Osteoblast (primary cell): ENCODE measurements around the gene ZC3H13. TPM values are rescaled to one million over a fixed set of nuclear protein-coding genes. Genes with fewer than 3 reads are reported as not detected.

ENCODE experiments used
- DNase-seq: peaks from one replicate; pipeline ENCODE4 v3.0.0; 2011; ENCODE audit warnings: low spot score, mixed read lengths; ENCODE audit not compliant: insufficient read length; ENCODE audit errors: missing footprints
- H2AFZ ChIP-seq: 2 replicates; pipeline ENCODE4 v1.6.0; 2011; ENCODE audit warnings: mild to moderate bottlenecking, low read length
- H3K27ac ChIP-seq: 2 replicates; pipeline ENCODE4 v1.5.1; 2011; ENCODE audit warnings: mild to moderate bottlenecking, low read depth, low read length, moderate library complexity
- H3K27me3 ChIP-seq: 2 replicates; pipeline ENCODE4 v1.6.0; 2012; ENCODE audit warnings: mild to moderate bottlenecking, control low read depth, inconsistent platforms, low read length, moderate library complexity; ENCODE audit not compliant: insufficient read depth
- H3K36me3 ChIP-seq: 2 replicates; pipeline ENCODE4 v1.5.1; 2011; ENCODE audit warnings: mild to moderate bottlenecking, low read length, control low read depth, moderate library complexity; ENCODE audit not compliant: insufficient read depth
- H3K4me1 ChIP-seq: 2 replicates; pipeline ENCODE4 v1.5.1; 2011; ENCODE audit warnings: mild to moderate bottlenecking, low read length, control low read depth, moderate library complexity; ENCODE audit not compliant: insufficient read depth
- H3K4me2 ChIP-seq: 2 replicates; pipeline ENCODE4 v1.6.0; 2011; ENCODE audit warnings: mild to moderate bottlenecking, low read length; ENCODE audit not compliant: insufficient read depth
- H3K4me3 ChIP-seq: fragments of 200-600 bp; sonication (generic); 3 replicates; pipeline ENCODE4 v1.5.1; 2012; ENCODE audit warnings: mild to moderate bottlenecking, low read length, inconsistent platforms; ENCODE audit not compliant: insufficient read depth
- H3K79me2 ChIP-seq: 2 replicates; pipeline ENCODE4 v1.6.0; 2012; ENCODE audit warnings: mild to moderate bottlenecking, low read length, control low read depth, inconsistent platforms; ENCODE audit not compliant: insufficient read depth
- H3K9me3 ChIP-seq: 2 replicates; pipeline ENCODE4 v1.5.1; 2011; ENCODE audit warnings: low read depth, low read length, control low read depth
- H4K20me1 ChIP-seq: 2 replicates; pipeline ENCODE4 v1.6.0; 2012; ENCODE audit warnings: mild to moderate bottlenecking, low read length, control low read depth; ENCODE audit not compliant: insufficient read depth
- total RNA-seq: library from RNA; depleted of rRNA; stranded (reverse); fragments of >200 nt; gene quantifications from 2 replicates; pipeline ENCODE4 v1.2.3, GENCODE V29; 2012
- TF ChIP-seq, protein P1 (sequence below): IDR thresholded peaks from 2 replicates; pipeline ENCODE4 v1.5.1; 2011; ENCODE audit warnings: mild to moderate bottlenecking, low read depth, low read length, moderate library complexity; ENCODE audit errors: extremely low read depth

The ZC3H13 gene
- total RNA-seq, 1 donor = 19.5 TPM

DNA sequence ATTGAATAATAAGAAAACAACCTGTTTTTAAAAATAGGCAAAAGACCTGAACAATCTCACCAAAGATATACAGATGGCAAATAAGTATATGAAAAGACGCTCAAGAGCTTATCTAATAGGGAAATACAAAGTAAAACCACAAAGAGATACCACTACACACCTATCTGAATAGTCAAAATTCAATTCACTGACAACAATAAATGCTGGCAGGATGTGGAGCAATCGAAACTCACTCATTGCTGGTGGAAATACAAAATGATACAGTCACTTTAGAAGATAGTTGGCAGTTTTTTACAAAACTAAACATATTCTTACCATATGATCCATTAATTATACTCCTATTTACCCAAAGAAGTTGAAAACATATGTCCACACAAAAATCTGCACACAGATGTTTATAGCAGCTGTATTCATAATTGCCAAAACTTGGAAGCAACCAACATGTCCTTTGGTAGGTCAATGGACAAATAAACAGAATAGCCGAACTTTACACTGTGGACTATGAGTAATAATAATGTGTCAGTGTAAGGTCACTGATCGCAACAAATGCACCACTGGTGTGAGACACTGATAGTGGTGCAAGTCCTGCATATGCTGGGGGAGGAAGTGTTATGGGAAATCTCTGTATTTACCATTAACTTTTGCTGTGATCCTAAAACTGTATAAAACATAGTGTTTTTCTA, 20.8 kb downstream of the ZC3H13 start:
- TF ChIP-seq, protein P1, sequence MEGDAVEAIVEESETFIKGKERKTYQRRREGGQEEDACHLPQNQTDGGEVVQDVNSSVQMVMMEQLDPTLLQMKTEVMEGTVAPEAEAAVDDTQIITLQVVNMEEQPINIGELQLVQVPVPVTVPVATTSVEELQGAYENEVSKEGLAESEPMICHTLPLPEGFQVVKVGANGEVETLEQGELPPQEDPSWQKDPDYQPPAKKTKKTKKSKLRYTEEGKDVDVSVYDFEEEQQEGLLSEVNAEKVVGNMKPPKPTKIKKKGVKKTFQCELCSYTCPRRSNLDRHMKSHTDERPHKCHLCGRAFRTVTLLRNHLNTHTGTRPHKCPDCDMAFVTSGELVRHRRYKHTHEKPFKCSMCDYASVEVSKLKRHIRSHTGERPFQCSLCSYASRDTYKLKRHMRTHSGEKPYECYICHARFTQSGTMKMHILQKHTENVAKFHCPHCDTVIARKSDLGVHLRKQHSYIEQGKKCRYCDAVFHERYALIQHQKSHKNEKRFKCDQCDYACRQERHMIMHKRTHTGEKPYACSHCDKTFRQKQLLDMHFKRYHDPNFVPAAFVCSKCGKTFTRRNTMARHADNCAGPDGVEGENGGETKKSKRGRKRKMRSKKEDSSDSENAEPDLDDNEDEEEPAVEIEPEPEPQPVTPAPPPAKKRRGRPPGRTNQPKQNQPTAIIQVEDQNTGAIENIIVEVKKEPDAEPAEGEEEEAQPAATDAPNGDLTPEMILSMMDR = no peak
- no peak for DNase-seq
- peaks cover 66% of the 10 kb centered on the region for H3K79me2 ChIP-seq
- H4K20me1 ChIP-seq = peaks cover 2% of the 10 kb centered on the region
- H3K9me3 ChIP-seq = no peaks in the 10 kb centered on the region
- H2AFZ ChIP-seq = no peak overlapping the region
- H3K27me3 ChIP-seq = no peaks in the 10 kb centered on the region
- H3K4me2 ChIP-seq = no peak overlapping the region
- no peak overlapping the region for H3K27ac ChIP-seq
- peaks cover 13% of the 10 kb centered on the region for H3K36me3 ChIP-seq
- H3K4me3 ChIP-seq = no peak overlapping the region
- H3K4me1 ChIP-seq = no peaks in the 10 kb centered on the region

DNA sequence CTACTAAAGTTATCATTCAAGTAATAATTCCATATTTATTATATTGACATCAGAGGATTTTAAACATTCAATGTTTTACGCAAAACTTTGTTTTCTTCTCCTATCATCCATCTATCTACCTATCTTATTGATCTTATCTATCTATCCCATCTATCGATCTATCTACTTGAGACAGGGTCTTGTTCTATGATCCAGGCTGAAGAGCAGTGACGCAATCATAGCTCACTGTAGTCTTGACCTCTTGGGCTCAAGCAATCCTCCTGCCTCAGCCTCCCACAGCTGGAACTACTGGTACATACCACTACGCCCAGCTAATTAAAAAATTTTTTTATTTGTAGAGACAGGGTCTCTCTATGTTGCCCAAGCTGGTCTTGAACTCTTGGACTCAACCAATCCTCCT, 27.4 kb downstream of the ZC3H13 start:
- peaks cover 19% of the 10 kb centered on the region for H3K4me1 ChIP-seq
- H4K20me1 ChIP-seq = peaks cover 5% of the 10 kb centered on the region
- no peak for DNase-seq
- peaks cover 37% of the 10 kb centered on the region for H3K79me2 ChIP-seq
- no peak overlapping the region for H3K4me2 ChIP-seq
- no peak overlapping the region for H2AFZ ChIP-seq
- TF ChIP-seq, protein P1 = no peak
- H3K4me3 ChIP-seq = no peak overlapping the region
- no peaks in the 10 kb centered on the region for H3K27me3 ChIP-seq
- no peaks in the 10 kb centered on the region for H3K9me3 ChIP-seq
- H3K27ac ChIP-seq = no peak overlapping the region
- peaks cover 4% of the 10 kb centered on the region for H3K36me3 ChIP-seq

DNA sequence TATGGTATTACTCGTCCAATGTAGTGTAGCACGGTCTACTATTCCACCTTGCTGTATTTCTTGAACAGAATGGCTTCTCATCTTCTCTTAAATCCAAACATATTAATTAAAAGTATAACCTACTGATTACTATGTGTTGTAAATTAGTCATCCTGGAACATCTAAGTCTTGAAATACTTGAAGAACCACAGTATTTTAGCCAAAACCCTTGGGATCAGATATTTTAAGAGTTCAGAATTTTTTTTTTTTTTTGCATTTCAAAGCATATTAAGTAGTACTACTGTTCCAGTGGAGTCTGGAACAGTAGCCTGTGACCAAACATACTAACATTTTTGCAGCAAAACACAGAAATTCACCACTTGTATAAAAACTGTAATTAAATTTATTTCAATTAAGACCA, 30.1 kb downstream of the ZC3H13 start:
- no peaks in the 10 kb centered on the region for H3K27me3 ChIP-seq
- no peak overlapping the region for H3K4me3 ChIP-seq
- H3K27ac ChIP-seq = no peak overlapping the region
- no peak overlapping the region for H2AFZ ChIP-seq
- H3K36me3 ChIP-seq = peaks cover 14% of the 10 kb centered on the region
- H4K20me1 ChIP-seq = peaks cover 5% of the 10 kb centered on the region
- H3K4me2 ChIP-seq = no peak overlapping the region
- peaks cover 19% of the 10 kb centered on the region for H3K79me2 ChIP-seq
- no peaks in the 10 kb centered on the region for H3K9me3 ChIP-seq
- peaks cover 19% of the 10 kb centered on the region for H3K4me1 ChIP-seq
- TF ChIP-seq, protein P1 = no peak
- DNase-seq = no peak

DNA sequence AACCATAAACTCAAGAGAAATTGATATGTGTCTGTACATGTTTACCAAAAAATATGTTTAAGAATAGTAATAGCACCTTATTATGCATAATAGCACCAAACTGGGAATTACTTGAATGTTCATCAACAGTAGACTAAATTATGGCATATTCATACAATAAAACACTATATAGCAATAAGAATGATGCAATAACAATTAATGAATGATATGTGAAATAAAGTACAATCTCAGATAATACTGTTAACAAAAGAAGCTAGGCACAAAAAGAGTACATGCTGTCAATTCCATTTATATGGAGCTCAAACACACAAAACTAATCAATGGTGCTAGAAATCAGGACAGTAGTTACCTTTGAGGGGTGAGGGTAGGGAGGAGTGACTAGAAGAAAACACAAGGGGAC, 36.3 kb downstream of the ZC3H13 start:
- no peak overlapping the region for H3K4me3 ChIP-seq
- no peaks in the 10 kb centered on the region for H3K79me2 ChIP-seq
- H3K9me3 ChIP-seq = no peaks in the 10 kb centered on the region
- H3K4me1 ChIP-seq = no peaks in the 10 kb centered on the region
- no peak overlapping the region for H3K27ac ChIP-seq
- H3K36me3 ChIP-seq = peaks cover 27% of the 10 kb centered on the region
- no peak overlapping the region for H2AFZ ChIP-seq
- DNase-seq = no peak
- no peaks in the 10 kb centered on the region for H3K27me3 ChIP-seq
- TF ChIP-seq, protein P1 = no peak
- H3K4me2 ChIP-seq = no peak overlapping the region
- H4K20me1 ChIP-seq = no peaks in the 10 kb centered on the region
